KMS-11 (cell line): ENCODE measurements around the gene TMEM14A.
A peak's percentile ranks its signal among the peaks of the same experiment; 100 is the strongest.

Source experiments
- H2AFZ ChIP-seq: fragments of 200-600 bp; sonication (generic); 2 replicates; pipeline ENCODE4 v1.6.1; 2016; ENCODE audit warnings: antibody characterized with exemption, mixed run types, low read depth
- H3K27ac ChIP-seq: fragments of 200-600 bp; sonication (generic); 2 replicates; pipeline ENCODE4 v1.6.1; 2016; ENCODE audit warnings: mild to moderate bottlenecking, mixed run types
- H3K27me3 ChIP-seq: fragments of 200-600 bp; sonication (generic); 2 replicates; pipeline ENCODE4 v1.6.1; 2017; ENCODE audit warnings: mild to moderate bottlenecking, low read depth, mixed run types, moderate library complexity; ENCODE audit not compliant: insufficient read depth
- H3K36me3 ChIP-seq: fragments of 200-600 bp; sonication (generic); 2 replicates; pipeline ENCODE4 v1.6.1; 2017; ENCODE audit warnings: mild to moderate bottlenecking, mixed run types; ENCODE audit not compliant: insufficient read depth
- H3K4me1 ChIP-seq: fragments of 200-600 bp; sonication (generic); 2 replicates; pipeline ENCODE4 v1.6.1; 2016; ENCODE audit warnings: mild to moderate bottlenecking, low read depth, mixed run types; ENCODE audit not compliant: poor library complexity, severe bottlenecking
- H3K4me2 ChIP-seq: fragments of 200-600 bp; sonication (generic); 2 replicates; pipeline ENCODE4 v1.7.0; 2016; ENCODE audit warnings: mild to moderate bottlenecking, mixed run types
- H3K4me3 ChIP-seq: fragments of 200-600 bp; sonication (generic); IDR thresholded peaks from 2 replicates; pipeline ENCODE4 v1.6.1; 2017; ENCODE audit warnings: low read depth, low read length, mixed read lengths; ENCODE audit not compliant: insufficient read depth
- H3K79me2 ChIP-seq: fragments of 200-600 bp; sonication (generic); 2 replicates; pipeline ENCODE4 v1.6.1; 2016; ENCODE audit warnings: low read depth, mixed run types; ENCODE audit not compliant: insufficient read depth
- H3K9ac ChIP-seq: fragments of 200-600 bp; sonication (generic); 2 replicates; pipeline ENCODE4 v1.6.1; 2016; ENCODE audit warnings: mild to moderate bottlenecking, mixed run types
- H4K20me1 ChIP-seq: fragments of 200-600 bp; sonication (generic); 2 replicates; pipeline ENCODE4 v1.6.1; 2016; ENCODE audit warnings: mild to moderate bottlenecking, mixed run types; ENCODE audit not compliant: insufficient read depth
- TF ChIP-seq, protein P1 (sequence below): fragments of 200-600 bp; sonication (generic); conservative IDR thresholded peaks from 2 replicates; pipeline ENCODE4 v1.6.1; 2017; ENCODE audit warnings: low read depth, mild to moderate bottlenecking, antibody characterized with exemption, low read length, moderate library complexity, mixed read lengths

TMEM14A gene

DNA sequence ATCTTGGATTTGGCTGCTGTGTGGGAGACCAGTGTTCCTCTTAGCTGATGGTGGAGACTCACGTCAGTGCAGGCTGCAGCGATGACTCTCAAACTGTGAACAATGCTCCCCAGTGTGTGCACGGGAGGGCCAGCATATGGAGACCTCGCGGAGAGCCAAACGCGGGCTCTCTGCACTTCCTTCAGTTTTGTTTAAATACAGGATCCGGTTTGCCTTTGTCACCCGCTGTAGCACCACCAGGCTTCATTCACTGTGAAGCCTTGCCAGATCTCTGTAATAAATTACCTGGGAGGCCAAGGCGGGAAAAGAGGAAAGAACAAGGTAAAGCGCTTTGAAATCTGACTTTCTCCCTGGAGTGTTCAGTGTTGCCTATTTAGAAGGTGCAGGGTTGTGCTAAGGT is 30.7 kb upstream of the TMEM14A start:
- Histone ChIP-seq H3K4me1 (peaks cover 10% of the 10 kb centered on the region), H3K9ac (no peak overlapping the region), H2AFZ (no peak overlapping the region), H3K27me3 (no peaks in the 10 kb centered on the region), H3K4me2 (no peak overlapping the region), H3K36me3 (no peaks in the 10 kb centered on the region), H4K20me1 (no peaks in the 10 kb centered on the region), H3K4me3 (no peak overlapping the region), H3K27ac (no peak overlapping the region), H3K79me2 (no peaks in the 10 kb centered on the region)
- TF ChIP-seq, protein P1, sequence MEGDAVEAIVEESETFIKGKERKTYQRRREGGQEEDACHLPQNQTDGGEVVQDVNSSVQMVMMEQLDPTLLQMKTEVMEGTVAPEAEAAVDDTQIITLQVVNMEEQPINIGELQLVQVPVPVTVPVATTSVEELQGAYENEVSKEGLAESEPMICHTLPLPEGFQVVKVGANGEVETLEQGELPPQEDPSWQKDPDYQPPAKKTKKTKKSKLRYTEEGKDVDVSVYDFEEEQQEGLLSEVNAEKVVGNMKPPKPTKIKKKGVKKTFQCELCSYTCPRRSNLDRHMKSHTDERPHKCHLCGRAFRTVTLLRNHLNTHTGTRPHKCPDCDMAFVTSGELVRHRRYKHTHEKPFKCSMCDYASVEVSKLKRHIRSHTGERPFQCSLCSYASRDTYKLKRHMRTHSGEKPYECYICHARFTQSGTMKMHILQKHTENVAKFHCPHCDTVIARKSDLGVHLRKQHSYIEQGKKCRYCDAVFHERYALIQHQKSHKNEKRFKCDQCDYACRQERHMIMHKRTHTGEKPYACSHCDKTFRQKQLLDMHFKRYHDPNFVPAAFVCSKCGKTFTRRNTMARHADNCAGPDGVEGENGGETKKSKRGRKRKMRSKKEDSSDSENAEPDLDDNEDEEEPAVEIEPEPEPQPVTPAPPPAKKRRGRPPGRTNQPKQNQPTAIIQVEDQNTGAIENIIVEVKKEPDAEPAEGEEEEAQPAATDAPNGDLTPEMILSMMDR: no peak

DNA sequence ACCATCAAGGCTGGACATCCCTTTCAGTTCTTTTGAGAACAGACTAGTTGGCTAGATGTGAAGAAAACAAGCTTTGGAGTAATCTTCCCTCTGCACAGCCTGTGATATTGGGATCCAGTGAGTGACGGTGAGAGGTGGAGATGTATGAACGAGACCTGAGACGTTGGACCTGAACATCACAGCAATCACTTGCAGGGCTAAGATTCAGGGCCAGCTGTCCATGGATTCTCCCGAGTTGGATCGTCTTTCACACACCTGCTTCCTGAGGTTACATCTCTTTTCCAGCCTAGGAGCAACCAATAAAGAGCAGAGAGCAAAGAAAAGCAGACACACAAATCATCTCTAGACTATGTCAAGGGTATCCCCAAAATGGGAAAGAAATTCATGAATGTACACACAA is 30.0 kb upstream of the TMEM14A start:
- Histone ChIP-seq H3K4me3 (no peak overlapping the region), H3K9ac (no peak overlapping the region), H3K4me2 (0 out of 2 replicates have a peak overlapping the region, but pooled peaks have one; percentile 10), H3K27me3 (no peaks in the 10 kb centered on the region), H4K20me1 (no peaks in the 10 kb centered on the region), H3K27ac (no peak overlapping the region), H3K79me2 (no peaks in the 10 kb centered on the region), H3K36me3 (no peaks in the 10 kb centered on the region), H2AFZ (no peak overlapping the region), H3K4me1 (peaks cover 12% of the 10 kb centered on the region)
- TF ChIP-seq, protein P1: no peak

DNA sequence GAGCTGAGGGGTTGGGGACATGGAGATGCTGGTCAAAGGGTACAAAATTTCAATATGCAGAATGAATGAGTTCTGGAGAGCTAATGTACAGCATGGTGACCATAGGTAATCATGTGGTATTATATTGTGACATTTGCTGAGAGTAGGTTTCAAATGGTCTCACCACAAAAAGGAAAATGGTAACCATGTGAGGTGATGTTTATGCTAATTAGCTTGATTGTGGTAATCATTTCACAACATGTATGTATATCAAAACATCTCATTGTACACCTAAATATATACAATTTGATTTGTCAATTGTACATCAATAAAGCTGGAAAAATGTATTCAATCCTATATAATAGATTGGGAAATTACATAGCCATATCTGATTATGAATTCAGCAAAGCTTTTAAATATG is 29.5 kb upstream of the TMEM14A start:
- no peak overlapping the region for H3K4me3 ChIP-seq
- H3K36me3 ChIP-seq: no peaks in the 10 kb centered on the region
- no peaks in the 10 kb centered on the region for H3K27me3 ChIP-seq
- H2AFZ ChIP-seq: no peak overlapping the region
- H3K9ac ChIP-seq: no peak overlapping the region
- no peaks in the 10 kb centered on the region for H3K79me2 ChIP-seq
- no peak overlapping the region for H3K27ac ChIP-seq
- TF ChIP-seq, protein P1: no peak
- 0 out of 2 replicates have a peak overlapping the region, but pooled peaks have one; percentile 10 for H3K4me2 ChIP-seq
- no peaks in the 10 kb centered on the region for H4K20me1 ChIP-seq
- H3K4me1 ChIP-seq: peaks cover 17% of the 10 kb centered on the region

DNA sequence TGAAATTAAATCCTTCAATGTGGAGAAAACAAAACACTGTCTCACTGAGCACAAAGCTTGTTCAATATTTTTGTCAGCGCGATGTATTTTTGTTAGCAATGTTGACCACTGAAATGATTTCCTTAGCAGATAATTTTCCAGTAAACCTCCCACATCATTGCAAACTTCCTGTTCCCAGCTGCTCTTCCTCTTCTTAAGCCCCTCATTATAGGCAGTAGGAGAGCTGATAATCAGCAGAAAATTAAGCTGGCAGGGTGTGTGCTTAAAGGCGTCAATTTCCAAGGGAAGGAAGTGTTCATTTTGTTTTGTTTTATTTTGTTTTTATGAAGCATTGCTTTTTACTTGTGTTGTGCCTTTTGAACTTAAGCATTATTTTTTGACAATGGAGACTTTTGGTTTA is 29.1 kb upstream of the TMEM14A start:
- Histone ChIP-seq H3K4me1 (peaks cover 21% of the 10 kb centered on the region), H4K20me1 (no peaks in the 10 kb centered on the region), H3K79me2 (no peaks in the 10 kb centered on the region), H2AFZ (no peak overlapping the region), H3K4me3 (no peak overlapping the region), H3K27ac (no peak overlapping the region), H3K4me2 (no peak overlapping the region), H3K36me3 (no peaks in the 10 kb centered on the region), H3K9ac (no peak overlapping the region), H3K27me3 (no peaks in the 10 kb centered on the region)
- TF ChIP-seq, protein P1: no peak
